HEK293 (cell line): ENCODE measurements around the gene EIF1.
A peak's percentile ranks its signal among the peaks of the same experiment; 100 is the strongest.

Source experiments
- CTCF ChIA-PET: fragments of 350-600 bp; formaldehyde crosslinking; extraction: SDS; loops from one replicate; lab custom pipeline; 2021; ENCODE audit warnings: antibody characterized with exemption; lab: Yijun Ruan, JAX
- POLR2A ChIA-PET: fragments of 300-600 bp; formaldehyde crosslinking; extraction: SDS; loops from one replicate; lab custom pipeline; 2020; ENCODE audit warnings: antibody characterized with exemption, inconsistent platforms; lab: Yijun Ruan, JAX
- H3K27ac ChIP-seq: fragments of 200-500 bp; sonication (Bioruptor generic); 2 replicates; pipeline ENCODE4 v1.5.1; 2014; ENCODE audit warnings: low read depth, low read length, control low read depth, inconsistent platforms; ENCODE audit errors: extremely low read depth
- H3K36me3 ChIP-seq, 2 experiments: fragments of 200-500 bp in 1 of 2; sonication (Bioruptor generic) in 1 of 2; 1 replicate in 1 of 2; 2 replicates in 1 of 2; pipeline ENCODE4 v1.5.1; 2014 to 2017; ENCODE audit warnings: inconsistent platforms in 2 of 2, low read length in 2 of 2; ENCODE audit not compliant: control insufficient read depth in 2 of 2, insufficient read depth in 1 of 2
- H3K4me1 ChIP-seq: fragments of 200-500 bp; sonication (Bioruptor generic); 2 replicates; pipeline ENCODE4 v1.5.1; 2014; ENCODE audit warnings: mild to moderate bottlenecking, low read length, inconsistent platforms; ENCODE audit not compliant: control insufficient read depth, insufficient read depth
- H3K4me3 ChIP-seq: 2 replicates; pipeline ENCODE4 v1.5.1; 2011; ENCODE audit warnings: low read depth, mild to moderate bottlenecking, control low read depth, low read length, moderate library complexity
- H3K9me3 ChIP-seq: fragments of 200-500 bp; sonication (Bioruptor generic); 2 replicates; pipeline ENCODE4 v1.5.1; 2014; ENCODE audit warnings: low read depth, low read length, inconsistent platforms; ENCODE audit not compliant: control insufficient read depth, insufficient read depth
- GFI1B ChIP-seq: fragments of 450-650 bp; formaldehyde crosslinking; IDR thresholded peaks from 2 replicates; pipeline ENCODE4 v1.5.1; 2016; ENCODE audit warnings: missing biosample characterization, missing genetic modification characterization
- HOXA7 ChIP-seq: sonication (generic); formaldehyde crosslinking; IDR thresholded peaks from 2 replicates; pipeline ENCODE4 v1.8.1; 2022; ENCODE audit warnings: missing genetic modification reagents, borderline replicate concordance
- KLF10 ChIP-seq: fragments of 450-650 bp; IDR thresholded peaks from 2 replicates; pipeline ENCODE4 v1.5.1; 2018; ENCODE audit warnings: missing biosample characterization, mild to moderate bottlenecking, missing genetic modification characterization
- KLF9 ChIP-seq: fragments of 450-650 bp; formaldehyde crosslinking; IDR thresholded peaks from 2 replicates; pipeline ENCODE4 v1.5.1; 2016; ENCODE audit warnings: missing biosample characterization, missing genetic modification characterization, low read depth
- SCRT2 ChIP-seq: fragments of 450-650 bp; formaldehyde crosslinking; IDR thresholded peaks from 2 replicates; pipeline ENCODE4 v1.5.1; 2016; ENCODE audit warnings: missing biosample characterization, missing genetic modification characterization
- WT1 ChIP-seq: fragments of 450-650 bp; formaldehyde crosslinking; IDR thresholded peaks from 2 replicates; pipeline ENCODE4 v1.5.1; 2016; ENCODE audit warnings: missing biosample characterization, missing genetic modification characterization
- ZIC2 ChIP-seq: fragments of 450-650 bp; formaldehyde crosslinking; IDR thresholded peaks from 2 replicates; pipeline ENCODE4 v1.5.1; 2016; ENCODE audit warnings: missing biosample characterization, missing genetic modification characterization
- ZNF138 ChIP-seq: fragments of 450-650 bp; formaldehyde crosslinking; IDR thresholded peaks from 2 replicates; pipeline ENCODE4 v1.5.1; 2016; ENCODE audit warnings: missing biosample characterization, missing genetic modification characterization, borderline replicate concordance
- ZNF155 ChIP-seq: fragments of 450-650 bp; formaldehyde crosslinking; IDR thresholded peaks from 2 replicates; pipeline ENCODE4 v1.5.1; 2016; ENCODE audit warnings: missing biosample characterization, missing genetic modification characterization
- ZNF2 ChIP-seq: fragments of 450-650 bp; formaldehyde crosslinking; IDR thresholded peaks from 2 replicates; pipeline ENCODE4 v1.5.1; 2016; ENCODE audit warnings: missing biosample characterization, missing genetic modification characterization
- ZNF248 ChIP-seq: fragments of 450-650 bp; formaldehyde crosslinking; IDR thresholded peaks from 2 replicates; pipeline ENCODE4 v1.5.1; 2017; ENCODE audit warnings: missing biosample characterization, missing genetic modification characterization
- ZNF266 ChIP-seq: fragments of 450-650 bp; formaldehyde crosslinking; IDR thresholded peaks from 2 replicates; pipeline ENCODE4 v1.5.1; 2016; ENCODE audit warnings: missing biosample characterization, missing genetic modification characterization, low read depth
- ZNF302 ChIP-seq: fragments of 450-650 bp; formaldehyde crosslinking; IDR thresholded peaks from 2 replicates; pipeline ENCODE4 v1.5.1; 2016; ENCODE audit warnings: missing biosample characterization, missing genetic modification characterization, low read depth
- ZNF521 ChIP-seq: fragments of 450-650 bp; formaldehyde crosslinking; IDR thresholded peaks from 2 replicates; pipeline ENCODE4 v1.5.1; 2017; ENCODE audit warnings: missing biosample characterization, mild to moderate bottlenecking, missing genetic modification characterization
- ZNF558 ChIP-seq: fragments of 450-650 bp; formaldehyde crosslinking; IDR thresholded peaks from 2 replicates; pipeline ENCODE4 v1.5.1; 2016; ENCODE audit warnings: missing biosample characterization, missing genetic modification characterization
- ZNF561 ChIP-seq: fragments of 450-650 bp; IDR thresholded peaks from 2 replicates; pipeline ENCODE4 v1.5.1; 2018; ENCODE audit warnings: missing biosample characterization, missing genetic modification characterization, borderline replicate concordance
- ZNF571 ChIP-seq: fragments of 450-650 bp; formaldehyde crosslinking; IDR thresholded peaks from 2 replicates; pipeline ENCODE4 v1.5.0; 2017; ENCODE audit warnings: missing biosample characterization, missing genetic modification characterization
- ZNF677 ChIP-seq: fragments of 450-650 bp; IDR thresholded peaks from 2 replicates; pipeline ENCODE4 v1.5.0; 2018; ENCODE audit warnings: missing biosample characterization, mild to moderate bottlenecking, missing genetic modification characterization, moderate library complexity
- ZNF777 ChIP-seq: fragments of 450-650 bp; formaldehyde crosslinking; IDR thresholded peaks from 2 replicates; pipeline ENCODE4 v1.5.1; 2017; ENCODE audit warnings: missing biosample characterization, missing genetic modification characterization, borderline replicate concordance
- TF ChIP-seq, protein P1 (sequence below): fragments of 450-650 bp; formaldehyde crosslinking; IDR thresholded peaks from 2 replicates; pipeline ENCODE4 v1.5.1; 2016; ENCODE audit warnings: missing biosample characterization, missing genetic modification characterization
- TF ChIP-seq, protein P2 (sequence below): fragments of 450-650 bp; formaldehyde crosslinking; IDR thresholded peaks from 2 replicates; pipeline ENCODE4 v1.5.1; 2016; ENCODE audit warnings: missing biosample characterization, missing genetic modification characterization
- TF ChIP-seq, protein P3 (sequence below): fragments of 450-650 bp; formaldehyde crosslinking; IDR thresholded peaks from 2 replicates; pipeline ENCODE4 v1.5.1; 2016; ENCODE audit warnings: missing biosample characterization, missing genetic modification characterization
- TF ChIP-seq, protein P4 (sequence below): fragments of 450-650 bp; formaldehyde crosslinking; IDR thresholded peaks from 2 replicates; pipeline ENCODE4 v1.5.1; 2016; ENCODE audit warnings: missing biosample characterization, missing genetic modification characterization
- TF ChIP-seq, protein P5 (sequence below): fragments of 450-650 bp; formaldehyde crosslinking; IDR thresholded peaks from 2 replicates; pipeline ENCODE4 v1.5.1; 2016; ENCODE audit warnings: missing biosample characterization, missing genetic modification characterization
- TF ChIP-seq, protein P6 (sequence below): fragments of 450-650 bp; formaldehyde crosslinking; IDR thresholded peaks from 2 replicates; pipeline ENCODE4 v1.5.1; 2016; ENCODE audit warnings: missing biosample characterization, missing genetic modification characterization

Gene EIF1

DNA sequence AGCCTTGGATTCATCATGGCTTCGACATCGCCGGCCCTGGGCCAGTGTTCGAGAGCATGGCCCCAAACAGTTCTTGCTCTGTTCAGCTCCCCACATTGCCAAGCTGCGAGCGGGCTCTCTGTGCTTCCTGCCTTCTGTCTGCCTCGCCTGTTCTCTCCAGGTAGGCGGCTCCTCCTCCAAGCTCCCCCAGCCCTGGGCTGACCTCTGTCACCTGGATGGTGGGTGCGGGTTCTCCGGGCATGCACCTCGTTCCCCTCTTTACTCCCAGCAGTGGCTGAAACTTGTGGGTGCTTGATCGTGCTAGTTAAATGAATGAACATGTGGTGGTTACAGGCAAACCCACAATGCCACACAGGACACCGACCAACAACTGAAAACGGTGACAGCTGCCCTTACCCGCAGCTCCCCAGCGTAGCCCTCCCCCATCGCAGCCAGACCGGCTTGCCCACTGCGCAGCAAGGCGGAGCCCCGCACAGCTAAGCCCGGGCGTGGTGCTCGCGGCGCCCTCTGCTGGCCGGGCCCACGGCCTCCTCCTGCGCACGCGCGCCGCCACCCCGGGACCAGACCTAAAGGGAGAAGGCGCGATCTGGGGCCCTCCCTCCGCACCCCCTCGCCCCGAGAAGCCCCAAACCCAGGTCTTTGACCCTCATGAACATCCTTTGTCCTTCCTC, 23.0 kb upstream of the EIF1 start:
- Histone ChIP-seq H3K9me3 (no peaks in the 10 kb centered on the region), H3K27ac (peak overlapping the region; percentile 45; the same call in 1 of the 2 replicates), H3K4me3 (peak overlapping the region; percentile 25), H3K4me1 (peaks cover 3% of the 10 kb centered on the region), H3K36me3 (no peaks in the 10 kb centered on the region)
- POLR2A ChIA-PET: interaction anchor here (0.6 to 1.6 kb wide), 5 partner anchors 19 to 1442 kb away, joined by 5 to 18 read pairs (median 6); partner anchors contain the start of gene EIF1
- CTCF ChIA-PET: interaction anchor here (0.5 to 12.6 kb wide), 73 partner anchors 8 to 1300 kb away, joined by 3 to 567 read pairs (median 4); partner anchors contain the start of genes EIF1, HAP1, KRT15 and KRT222
- TF ChIP-seq, protein P1, sequence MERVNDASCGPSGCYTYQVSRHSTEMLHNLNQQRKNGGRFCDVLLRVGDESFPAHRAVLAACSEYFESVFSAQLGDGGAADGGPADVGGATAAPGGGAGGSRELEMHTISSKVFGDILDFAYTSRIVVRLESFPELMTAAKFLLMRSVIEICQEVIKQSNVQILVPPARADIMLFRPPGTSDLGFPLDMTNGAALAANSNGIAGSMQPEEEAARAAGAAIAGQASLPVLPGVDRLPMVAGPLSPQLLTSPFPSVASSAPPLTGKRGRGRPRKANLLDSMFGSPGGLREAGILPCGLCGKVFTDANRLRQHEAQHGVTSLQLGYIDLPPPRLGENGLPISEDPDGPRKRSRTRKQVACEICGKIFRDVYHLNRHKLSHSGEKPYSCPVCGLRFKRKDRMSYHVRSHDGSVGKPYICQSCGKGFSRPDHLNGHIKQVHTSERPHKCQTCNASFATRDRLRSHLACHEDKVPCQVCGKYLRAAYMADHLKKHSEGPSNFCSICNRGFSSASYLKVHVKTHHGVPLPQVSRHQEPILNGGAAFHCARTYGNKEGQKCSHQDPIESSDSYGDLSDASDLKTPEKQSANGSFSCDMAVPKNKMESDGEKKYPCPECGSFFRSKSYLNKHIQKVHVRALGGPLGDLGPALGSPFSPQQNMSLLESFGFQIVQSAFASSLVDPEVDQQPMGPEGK: peak; percentile 85
- TF ChIP-seq ZNF561 (tag by site-specific recombination) (0 out of 2 replicates have a peak, but pooled peaks have one; percentile 55), ZNF521 (tag by site-specific recombination) (no peak), KLF9 (tag by site-specific recombination) (peak; percentile 15; the same call in 1 of the 2 replicates), ZNF155 (tag by site-specific recombination) (no peak), ZNF571 (tag by site-specific recombination) (no peak), ZNF302 (tag by site-specific recombination) (no peak), ZNF2 (tag by site-specific recombination) (peak; percentile 86), ZNF777 (tag by site-specific recombination) (no peak), ZNF138 (tag by site-specific recombination) (no peak), ZNF558 (tag by site-specific recombination) (no peak), HOXA7 (no peak), ZIC2 (peak; percentile 66), ZNF248 (tag by site-specific recombination) (no peak), SCRT2 (tag by site-specific recombination) (no peak), GFI1B (tag by site-specific recombination) (no peak), KLF10 (no peak), ZNF677 (tag by site-specific recombination) (no peak), ZNF266 (no peak), WT1 (tag by site-specific recombination) (no peak)
- TF ChIP-seq, protein P2, sequence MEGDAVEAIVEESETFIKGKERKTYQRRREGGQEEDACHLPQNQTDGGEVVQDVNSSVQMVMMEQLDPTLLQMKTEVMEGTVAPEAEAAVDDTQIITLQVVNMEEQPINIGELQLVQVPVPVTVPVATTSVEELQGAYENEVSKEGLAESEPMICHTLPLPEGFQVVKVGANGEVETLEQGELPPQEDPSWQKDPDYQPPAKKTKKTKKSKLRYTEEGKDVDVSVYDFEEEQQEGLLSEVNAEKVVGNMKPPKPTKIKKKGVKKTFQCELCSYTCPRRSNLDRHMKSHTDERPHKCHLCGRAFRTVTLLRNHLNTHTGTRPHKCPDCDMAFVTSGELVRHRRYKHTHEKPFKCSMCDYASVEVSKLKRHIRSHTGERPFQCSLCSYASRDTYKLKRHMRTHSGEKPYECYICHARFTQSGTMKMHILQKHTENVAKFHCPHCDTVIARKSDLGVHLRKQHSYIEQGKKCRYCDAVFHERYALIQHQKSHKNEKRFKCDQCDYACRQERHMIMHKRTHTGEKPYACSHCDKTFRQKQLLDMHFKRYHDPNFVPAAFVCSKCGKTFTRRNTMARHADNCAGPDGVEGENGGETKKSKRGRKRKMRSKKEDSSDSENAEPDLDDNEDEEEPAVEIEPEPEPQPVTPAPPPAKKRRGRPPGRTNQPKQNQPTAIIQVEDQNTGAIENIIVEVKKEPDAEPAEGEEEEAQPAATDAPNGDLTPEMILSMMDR (tag by site-specific recombination): peak; percentile 98
- TF ChIP-seq, protein P3, sequence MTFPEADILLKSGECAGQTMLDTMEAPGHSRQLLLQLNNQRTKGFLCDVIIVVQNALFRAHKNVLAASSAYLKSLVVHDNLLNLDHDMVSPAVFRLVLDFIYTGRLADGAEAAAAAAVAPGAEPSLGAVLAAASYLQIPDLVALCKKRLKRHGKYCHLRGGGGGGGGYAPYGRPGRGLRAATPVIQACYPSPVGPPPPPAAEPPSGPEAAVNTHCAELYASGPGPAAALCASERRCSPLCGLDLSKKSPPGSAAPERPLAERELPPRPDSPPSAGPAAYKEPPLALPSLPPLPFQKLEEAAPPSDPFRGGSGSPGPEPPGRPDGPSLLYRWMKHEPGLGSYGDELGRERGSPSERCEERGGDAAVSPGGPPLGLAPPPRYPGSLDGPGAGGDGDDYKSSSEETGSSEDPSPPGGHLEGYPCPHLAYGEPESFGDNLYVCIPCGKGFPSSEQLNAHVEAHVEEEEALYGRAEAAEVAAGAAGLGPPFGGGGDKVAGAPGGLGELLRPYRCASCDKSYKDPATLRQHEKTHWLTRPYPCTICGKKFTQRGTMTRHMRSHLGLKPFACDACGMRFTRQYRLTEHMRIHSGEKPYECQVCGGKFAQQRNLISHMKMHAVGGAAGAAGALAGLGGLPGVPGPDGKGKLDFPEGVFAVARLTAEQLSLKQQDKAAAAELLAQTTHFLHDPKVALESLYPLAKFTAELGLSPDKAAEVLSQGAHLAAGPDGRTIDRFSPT: peak; percentile 72
- TF ChIP-seq, protein P4, sequence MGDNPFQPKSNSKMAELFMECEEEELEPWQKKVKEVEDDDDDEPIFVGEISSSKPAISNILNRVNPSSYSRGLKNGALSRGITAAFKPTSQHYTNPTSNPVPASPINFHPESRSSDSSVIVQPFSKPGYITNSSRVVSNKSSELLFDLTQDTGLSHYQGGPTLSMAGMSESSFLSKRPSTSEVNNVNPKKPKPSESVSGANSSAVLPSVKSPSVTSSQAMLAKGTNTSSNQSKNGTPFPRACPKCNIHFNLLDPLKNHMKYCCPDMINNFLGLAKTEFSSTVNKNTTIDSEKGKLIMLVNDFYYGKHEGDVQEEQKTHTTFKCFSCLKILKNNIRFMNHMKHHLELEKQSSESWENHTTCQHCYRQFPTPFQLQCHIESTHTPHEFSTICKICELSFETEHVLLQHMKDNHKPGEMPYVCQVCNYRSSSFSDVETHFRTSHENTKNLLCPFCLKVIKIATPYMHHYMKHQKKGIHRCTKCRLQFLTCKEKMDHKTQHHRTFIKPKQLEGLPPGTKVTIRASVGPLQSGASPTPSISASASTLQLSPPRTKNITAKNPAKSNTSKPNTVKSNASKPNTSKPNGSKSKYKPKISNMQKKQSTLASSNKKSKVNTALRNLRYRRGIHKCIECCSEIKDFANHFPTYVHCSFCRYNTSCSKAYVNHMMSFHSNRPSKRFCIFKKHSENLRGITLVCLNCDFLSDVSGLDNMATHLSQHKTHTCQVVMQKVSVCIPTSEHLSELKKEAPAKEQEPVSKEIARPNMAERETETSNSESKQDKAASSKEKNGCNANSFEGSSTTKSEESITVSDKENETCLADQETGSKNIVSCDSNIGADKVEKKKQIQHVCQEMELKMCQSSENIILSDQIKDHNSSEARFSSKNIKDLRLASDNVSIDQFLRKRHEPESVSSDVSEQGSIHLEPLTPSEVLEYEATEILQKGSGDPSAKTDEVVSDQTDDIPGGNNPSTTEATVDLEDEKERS: no peak
- TF ChIP-seq, protein P5, sequence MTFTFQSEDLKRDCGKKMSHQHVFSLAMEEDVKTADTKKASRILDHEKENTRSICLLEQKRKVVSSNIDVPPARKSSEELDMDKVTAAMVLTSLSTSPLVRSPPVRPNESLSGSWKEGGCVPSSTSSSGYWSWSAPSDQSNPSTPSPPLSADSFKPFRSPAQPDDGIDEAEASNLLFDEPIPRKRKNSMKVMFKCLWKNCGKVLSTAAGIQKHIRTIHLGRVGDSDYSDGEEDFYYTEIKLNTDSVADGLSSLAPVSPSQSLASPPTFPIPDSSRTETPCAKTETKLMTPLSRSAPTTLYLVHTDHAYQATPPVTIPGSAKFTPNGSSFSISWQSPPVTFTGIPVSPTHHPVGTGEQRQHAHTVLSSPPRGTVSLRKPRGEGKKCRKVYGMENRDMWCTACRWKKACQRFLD (tag by site-specific recombination): no peak
- TF ChIP-seq, protein P6, sequence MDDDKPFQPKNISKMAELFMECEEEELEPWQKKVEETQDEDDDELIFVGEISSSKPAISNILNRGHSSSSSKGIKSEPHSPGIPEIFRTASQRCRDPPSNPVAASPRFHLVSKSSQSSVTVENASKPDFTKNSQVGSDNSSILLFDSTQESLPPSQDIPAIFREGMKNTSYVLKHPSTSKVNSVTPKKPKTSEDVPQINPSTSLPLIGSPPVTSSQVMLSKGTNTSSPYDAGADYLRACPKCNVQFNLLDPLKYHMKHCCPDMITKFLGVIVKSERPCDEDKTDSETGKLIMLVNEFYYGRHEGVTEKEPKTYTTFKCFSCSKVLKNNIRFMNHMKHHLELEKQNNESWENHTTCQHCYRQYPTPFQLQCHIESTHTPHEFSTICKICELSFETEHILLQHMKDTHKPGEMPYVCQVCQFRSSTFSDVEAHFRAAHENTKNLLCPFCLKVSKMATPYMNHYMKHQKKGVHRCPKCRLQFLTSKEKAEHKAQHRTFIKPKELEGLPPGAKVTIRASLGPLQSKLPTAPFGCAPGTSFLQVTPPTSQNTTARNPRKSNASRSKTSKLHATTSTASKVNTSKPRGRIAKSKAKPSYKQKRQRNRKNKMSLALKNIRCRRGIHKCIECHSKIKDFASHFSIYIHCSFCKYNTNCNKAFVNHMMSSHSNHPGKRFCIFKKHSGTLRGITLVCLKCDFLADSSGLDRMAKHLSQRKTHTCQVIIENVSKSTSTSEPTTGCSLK (tag by site-specific recombination): no peak
